Sigmoid colon (tissue), 7 donors: ENCODE data around the gene HIVEP3. TPM values are rescaled to one million over a fixed set of nuclear protein-coding genes. Genes with fewer than 3 reads are reported as not detected.

Experiments
- DNase-seq: peaks from one replicate; pipeline ENCODE4 v3.0.0-alpha.2; 2019
- H3K27ac ChIP-seq, 4 donors: fragments of 200-600 bp; sonication (generic); one replicate each; pipeline ENCODE4 v1.5.1; 2016 to 2019; ENCODE audit warnings: mild to moderate bottlenecking in 1 of 4
- H3K27me3 ChIP-seq, 3 donors: fragments of 200-600 bp; sonication (generic); one replicate each; pipeline ENCODE4 v1.5.1; 2019; ENCODE audit warnings: mild to moderate bottlenecking in 1 of 3
- H3K36me3 ChIP-seq, 4 donors: fragments of 200-600 bp; sonication (generic); one replicate each; pipeline ENCODE4 v1.5.1; 2016 to 2019
- H3K4me1 ChIP-seq, 4 donors: fragments of 200-600 bp; sonication (generic); one replicate each; pipeline ENCODE4 v1.5.1; 2017 to 2019
- H3K4me3 ChIP-seq, 4 donors: fragments of 200-600 bp; sonication (generic); one replicate each; pipeline ENCODE4 v1.5.1; 2017 to 2019; ENCODE audit warnings: mild to moderate bottlenecking in 2 of 4, moderate library complexity in 1 of 4
- H3K9me3 ChIP-seq, 4 donors: fragments of 200-600 bp in 3 of 4; sonication (generic) in 3 of 4; one replicate each; pipeline versions ENCODE4 v1.5.1 to v1.6.1; 2013 to 2019
- CTCF ChIP-seq, 4 experiments: fragments of 450-650 bp in 3 of 4; fragments of 200-600 bp in 1 of 4; IDR thresholded peaks; one replicate each; pipeline ENCODE4 v1.5.1; 2016 to 2019; ENCODE audit warnings: antibody characterized with exemption in 4 of 4, mild to moderate bottlenecking in 3 of 4, moderate library complexity in 2 of 4
- EP300 ChIP-seq, 4 donors: sonication (generic); formaldehyde crosslinking; IDR thresholded peaks; one replicate each; pipeline ENCODE4 v1.6.1; 2017; ENCODE audit warnings: antibody characterized with exemption in 4 of 4
- POLR2A ChIP-seq, 2 donors: fragments of 450-650 bp; IDR thresholded peaks; one replicate each; pipeline ENCODE4 v1.6.1; 2016; ENCODE audit warnings: antibody characterized with exemption in 2 of 2, mild to moderate bottlenecking in 2 of 2, moderate library complexity in 2 of 2
- POLR2AphosphoS5 ChIP-seq, 4 donors: sonication (generic); formaldehyde crosslinking; IDR thresholded peaks; one replicate each; pipeline ENCODE4 v1.6.1; 2017; ENCODE audit warnings: antibody characterized with exemption in 4 of 4
- WGBS, 2 donors: extraction: QIAGEN DNeasy Blood & Tissue Kit; methylation state at CpG; one replicate each; pipeline ENCODE4 v1.1.7; 2013; 5-methylcytosine and 5-hydroxymethylcytosine counted together
- intact Hi-C: fragments of 100-400 bp; cut with DNase I; formaldehyde crosslinking; loops from one replicate; pipeline ENCODE4 v1.15.1; 2023
- polyA plus RNA-seq, 3 donors: library from polyadenylated mRNA; stranded (reverse); fragments of 200-250 nt; gene quantifications; one replicate each; pipeline ENCODE4 v1.2.3, GENCODE V29; 2013
- total RNA-seq, 4 donors: library from RNA; depleted of rRNA; stranded (reverse); fragments of >200 nt; gene quantifications; one replicate each; pipeline ENCODE4 v1.1.0, GENCODE V29; 2016
- donor health status: healthy with polysubstance abuse.
- donor health status: Bipolar disorder and iron deficiency.
- donor health status: healthy.

The HIVEP3 gene
- total and polyA plus RNA-seq, 7 donors, result 1.4 to 7.8 (median 3.2) TPM

GRCh38 chr1:41485605-41486004, 433.1 kb downstream of the HIVEP3 start:
- intact Hi-C loops, result no loop called here
- Histone ChIP-seq H3K4me3 (no peak overlapping the region), H3K27ac (peak overlapping the region in 1 of 4 donors; percentile 81), H3K36me3 (no peaks in the 10 kb centered on the region), H3K9me3 (no peaks in the 10 kb centered on the region), H3K27me3 (no peaks in the 10 kb centered on the region), H3K4me1 (peaks cover 0 to 68% (median 63%) of the 10 kb centered on the region in 4 donors)
- 44 to 58% methylated on average over 5 of the region's 5 CpGs for WGBS, 2 donors
- TF ChIP-seq EP300 (IDR thresholded peaks at IDR 0.05), result no peak
- no peak for TF ChIP-seq POLR2AphosphoS5 (IDR thresholded peaks at IDR 0.05)
- no peak for TF ChIP-seq POLR2A (IDR thresholded peaks at IDR 0.05)
- no peak for TF ChIP-seq CTCF (IDR thresholded peaks at IDR 0.05)
- DNase-seq, result no peak

- peak; percentile 84 for DNase-seq
- Histone ChIP-seq H3K27ac (peak within 1 kb of the TSS in 3 of 4 donors; percentile 60 to 81 (median 74)), H3K4me3 (no peak within 1 kb of the TSS), H3K36me3 (no peaks in the 10 kb centered on the region), H3K4me1 (peaks cover 0 to 77% (median 69%) of the 10 kb centered on the region in 4 donors), H3K9me3 (no peaks in the 10 kb centered on the region), H3K27me3 (no peaks in the 10 kb centered on the region)
- intact Hi-C loops, result no loop called here
- 22 to 60% methylated on average over 27 of the region's 27 CpGs for WGBS, 2 donors
- peak in 2 of 4 donors; percentile 21 to 29 for TF ChIP-seq POLR2AphosphoS5 (IDR thresholded peaks at IDR 0.05)
- peak in 1 of 2 donors; percentile 65 for TF ChIP-seq POLR2A (IDR thresholded peaks at IDR 0.05)
- no peak for TF ChIP-seq EP300 (IDR thresholded peaks at IDR 0.05)
- peak in 2 of 4 experiments; percentile 30 to 40 for TF ChIP-seq CTCF (IDR thresholded peaks at IDR 0.05)
These were observed 434.1 kb downstream of the HIVEP3 start, which contains the start of gene EDN2 for GRCh38 chr1:41484402-41485241. EDN2 (minus strand) TSS chr1:41484683; CDS start chr1:41484601, 82 bp downstream.

GRCh38 chr1:41483960-41484401, 434.7 kb downstream of the HIVEP3 start:
- no peaks in the 10 kb centered on the region for H3K9me3 ChIP-seq
- H3K36me3 ChIP-seq, result no peaks in the 10 kb centered on the region
- H3K27me3 ChIP-seq, result no peaks in the 10 kb centered on the region
- intact Hi-C loops, result no loop called here
- 25 to 71% methylated on average over 9 of the region's 9 CpGs for WGBS, 2 donors
- peak overlapping the region in 1 of 4 donors; percentile 81 for H3K27ac ChIP-seq
- TF ChIP-seq EP300 (IDR thresholded peaks at IDR 0.05), result no peak
- TF ChIP-seq CTCF (IDR thresholded peaks at IDR 0.05), result no peak
- TF ChIP-seq POLR2AphosphoS5 (IDR thresholded peaks at IDR 0.05), result no peak
- no peak for TF ChIP-seq POLR2A (IDR thresholded peaks at IDR 0.05)
- no peak for DNase-seq
- no peak overlapping the region for H3K4me3 ChIP-seq
- H3K4me1 ChIP-seq, result peaks cover 0 to 83% (median 75%) of the 10 kb centered on the region in 4 donors

GRCh38 chr1:41483001-41483850, 435.5 kb downstream of the HIVEP3 start:
- intact Hi-C loops, result no loop called here
- DNase-seq, result no peak
- H3K4me1 ChIP-seq, result peaks cover 0 to 91% (median 82%) of the 10 kb centered on the region in 4 donors
- H3K27ac ChIP-seq, result peak overlapping the region; percentile 60 to 81 (median 71)
- TF ChIP-seq CTCF (IDR thresholded peaks at IDR 0.05) (no peak), POLR2AphosphoS5 (IDR thresholded peaks at IDR 0.05) (no peak), EP300 (IDR thresholded peaks at IDR 0.05) (no peak), POLR2A (IDR thresholded peaks at IDR 0.05) (no peak)
- no peaks in the 10 kb centered on the region for H3K36me3 ChIP-seq
- 53 to 83% methylated on average over 21 of the region's 21 CpGs for WGBS, 2 donors
- H3K9me3 ChIP-seq, result no peaks in the 10 kb centered on the region
- H3K27me3 ChIP-seq, result no peaks in the 10 kb centered on the region
- H3K4me3 ChIP-seq, result no peak overlapping the region
